ENCODE results near the gene TRPM1.

DNA sequence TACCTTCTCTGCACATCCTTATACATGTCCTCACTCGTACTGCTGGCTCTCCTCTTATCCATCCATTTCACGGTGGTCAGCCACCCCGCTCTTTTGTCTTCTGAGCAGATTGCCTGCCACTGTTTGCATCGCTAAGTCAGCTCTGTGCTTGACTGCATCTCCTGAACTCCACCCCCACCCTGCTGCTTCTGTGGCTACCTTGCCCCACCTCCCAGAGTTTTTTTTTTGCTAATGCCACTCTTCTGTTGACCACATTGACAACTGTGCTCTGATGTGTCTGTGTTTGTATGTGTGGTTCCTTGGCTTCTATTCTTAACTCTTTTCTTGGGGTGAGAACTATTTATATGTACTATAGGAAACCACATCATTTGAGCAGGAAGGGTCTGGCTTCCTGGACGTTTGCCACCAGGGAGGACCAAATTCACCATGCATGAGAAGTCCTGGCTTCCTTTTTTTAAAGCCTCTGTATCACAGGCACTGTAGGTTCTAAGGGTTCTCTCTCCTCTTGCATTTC lies 97.2 kb downstream of the TRPM1 start:
- no peak for TF ChIP-seq ATF1 (CRISPR knock-in tag; IDR thresholded peaks at IDR 0.05)
- no peak for TF ChIP-seq CTCF (IDR thresholded peaks at IDR 0.05)
- TF ChIP-seq ESRRA (CRISPR knock-in tag; IDR thresholded peaks at IDR 0.05; ENCODE audit: borderline replicate concordance) = no peak
- no peak for TF ChIP-seq NFYB (CRISPR knock-in tag; conservative IDR thresholded peaks at IDR 0.05; ENCODE audit: low read depth)
- TF ChIP-seq, protein P1, sequence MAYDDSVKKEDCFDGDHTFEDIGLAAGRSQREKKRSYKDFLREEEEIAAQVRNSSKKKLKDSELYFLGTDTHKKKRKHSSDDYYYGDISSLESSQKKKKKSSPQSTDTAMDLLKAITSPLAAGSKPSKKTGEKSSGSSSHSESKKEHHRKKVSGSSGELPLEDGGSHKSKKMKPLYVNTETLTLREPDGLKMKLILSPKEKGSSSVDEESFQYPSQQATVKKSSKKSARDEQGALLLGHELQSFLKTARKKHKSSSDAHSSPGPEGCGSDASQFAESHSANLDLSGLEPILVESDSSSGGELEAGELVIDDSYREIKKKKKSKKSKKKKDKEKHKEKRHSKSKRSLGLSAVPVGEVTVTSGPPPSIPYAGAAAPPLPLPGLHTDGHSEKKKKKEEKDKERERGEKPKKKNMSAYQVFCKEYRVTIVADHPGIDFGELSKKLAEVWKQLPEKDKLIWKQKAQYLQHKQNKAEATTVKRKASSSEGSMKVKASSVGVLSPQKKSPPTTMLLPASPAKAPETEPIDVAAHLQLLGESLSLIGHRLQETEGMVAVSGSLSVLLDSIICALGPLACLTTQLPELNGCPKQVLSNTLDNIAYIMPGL (CRISPR knock-in tag; IDR thresholded peaks at IDR 0.05) = no peak
- no peak for TF ChIP-seq IRF2 (CRISPR knock-in tag; IDR thresholded peaks at IDR 0.05; ENCODE audit: borderline replicate concordance, low read depth)
- no peak for TF ChIP-seq MAX (CRISPR knock-in tag; IDR thresholded peaks at IDR 0.05)
- no peak for TF ChIP-seq MYBL2 (CRISPR knock-in tag; IDR thresholded peaks at IDR 0.05)
- TF ChIP-seq TP53 (CRISPR knock-in tag; IDR thresholded peaks at IDR 0.05) = no peak
- TF ChIP-seq MLX (CRISPR knock-in tag; IDR thresholded peaks at IDR 0.05) = no peak
- TF ChIP-seq NR2C2 (CRISPR knock-in tag; IDR thresholded peaks at IDR 0.05) = no peak
- TF ChIP-seq SP1 (CRISPR knock-in tag; conservative IDR thresholded peaks at IDR 0.05) = no peak
- TF ChIP-seq NFE2L1 (CRISPR knock-in tag; IDR thresholded peaks at IDR 0.05) = no peak
- TF ChIP-seq TEAD1 (CRISPR knock-in tag; IDR thresholded peaks at IDR 0.05) = no peak

Measured in WTC11 (cell line).